Activated CD4-positive, alpha-beta T cell treated with anti-CD3 and anti-CD28 coated beads, Interleukin-2, amount 50 U/mL, for 1 hour (primary cell): ENCODE measurements around the gene LCLAT1.
"Not testable (repeated sequence)": the region's sequence is repeated elsewhere in the genome, so short reads cannot be mapped to it uniquely, and the experiment has no call there.

ENCODE experiments used
- DNase-seq: peaks from one replicate; pipeline ENCODE4 v3.0.0-alpha.2; 2020

The LCLAT1 gene

DNA sequence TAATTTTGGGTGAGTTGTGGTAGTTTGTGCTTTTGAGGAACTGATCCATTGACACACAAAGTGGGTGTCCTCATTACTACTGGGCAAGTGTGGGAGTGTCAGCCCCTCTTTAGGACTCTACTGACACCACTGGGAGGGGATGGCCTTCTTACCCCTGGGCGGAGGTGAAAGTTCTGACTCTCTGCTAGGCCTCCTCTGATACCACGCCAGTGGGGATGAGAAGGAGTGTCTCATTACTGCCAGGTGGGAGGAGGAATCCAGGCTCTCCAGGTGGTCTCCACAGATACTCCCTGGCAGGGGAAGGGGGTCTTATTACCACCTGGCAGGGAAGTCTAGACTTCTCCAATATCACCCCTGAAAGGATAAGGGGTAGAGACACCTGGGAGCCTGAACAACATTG is 9.1 kb downstream of the LCLAT1 start:
- DNase-seq: no peak

DNA sequence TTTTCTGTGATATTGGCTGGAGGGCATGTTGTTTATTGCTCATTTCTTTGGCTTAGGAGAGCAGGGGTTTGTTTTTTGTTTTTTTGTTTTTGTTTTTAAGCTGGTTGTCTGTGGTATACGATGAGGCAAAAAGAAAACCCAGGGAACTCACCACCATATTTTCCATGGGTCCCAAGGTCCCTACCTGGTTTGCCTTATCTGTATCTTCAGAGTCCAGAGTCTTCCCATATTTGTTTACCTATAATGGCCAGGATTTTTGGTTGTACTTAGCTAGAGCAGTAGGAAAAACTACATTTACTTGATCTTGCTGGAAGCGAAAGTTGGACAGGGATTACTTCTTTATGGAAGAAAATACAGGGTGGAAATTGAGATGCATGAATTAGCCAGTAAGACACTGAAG is 9.5 kb downstream of the LCLAT1 start:
- DNase-seq: no peak

DNA sequence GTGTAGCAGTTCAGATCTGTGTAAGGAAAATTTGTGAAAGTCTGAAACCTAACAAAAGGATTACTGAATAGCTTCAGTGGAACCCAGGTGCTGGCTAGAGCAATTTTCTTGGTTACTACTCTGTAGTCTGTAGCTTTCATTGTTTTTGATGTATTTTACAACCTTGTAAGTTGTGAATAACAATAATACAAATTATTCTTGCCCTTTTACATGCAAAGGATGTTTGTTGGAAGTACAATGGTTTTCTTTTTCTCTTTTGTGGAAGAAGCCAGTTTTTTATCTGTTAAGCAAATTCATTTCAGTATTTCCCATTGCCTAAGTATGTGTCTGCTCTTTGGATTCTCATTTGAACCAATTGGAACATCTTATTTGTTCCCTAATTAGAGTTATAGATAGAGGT is 10.2 kb downstream of the LCLAT1 start:
- no peak for DNase-seq

DNA sequence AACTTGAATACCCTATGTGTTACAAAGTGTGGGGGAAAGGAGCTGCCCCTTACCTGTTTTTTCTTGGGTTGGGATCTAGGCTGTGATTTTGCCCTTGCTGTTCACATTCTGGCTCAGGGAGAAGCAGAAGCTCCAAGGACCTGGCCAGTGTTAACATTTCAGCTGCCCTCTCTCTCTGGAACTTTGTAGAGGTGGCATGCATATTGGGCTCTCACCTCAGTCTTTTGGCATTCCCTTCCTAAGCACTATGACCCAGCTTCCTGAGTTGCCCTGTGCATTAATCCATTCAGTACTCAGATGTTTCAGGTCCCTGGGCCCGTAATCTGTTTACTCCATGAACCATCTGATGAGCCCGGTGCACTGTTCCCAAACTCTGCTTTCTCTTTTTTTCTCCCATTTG is 12.1 kb downstream of the LCLAT1 start:
- DNase-seq: no peak

DNA sequence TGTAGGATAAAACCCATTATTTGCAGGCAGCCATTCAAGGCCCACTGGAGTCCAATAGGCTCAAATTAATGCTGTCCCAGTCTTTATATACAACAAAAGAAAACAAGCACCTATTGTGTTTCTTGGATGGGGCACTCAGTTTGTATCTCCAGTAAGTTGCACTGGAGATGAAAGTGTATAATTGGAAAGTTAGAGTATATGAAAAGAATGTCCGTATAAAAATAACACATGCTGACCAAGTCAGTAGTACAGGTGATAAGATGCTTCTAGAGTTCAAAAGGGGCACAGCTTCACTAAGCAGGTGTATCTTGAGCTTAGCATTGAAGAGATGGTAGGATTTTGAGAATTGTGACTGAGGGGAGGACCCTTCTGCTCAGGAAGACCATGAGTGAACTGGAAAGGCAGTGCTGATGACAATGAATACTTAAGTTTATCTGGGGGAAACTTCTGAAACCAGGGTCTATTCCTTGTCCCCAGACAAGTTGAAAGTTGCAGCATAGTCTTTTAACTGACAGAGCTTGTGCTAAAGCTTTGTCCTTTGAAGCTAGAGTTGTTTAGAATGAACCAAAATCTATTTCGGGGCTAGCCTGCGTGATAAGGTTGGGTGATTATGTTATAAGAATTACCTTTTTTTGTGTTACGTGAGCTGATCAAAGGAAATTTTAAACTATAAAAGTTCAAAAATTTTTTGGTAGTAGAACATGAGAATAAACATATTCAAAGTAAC is 15.2 kb downstream of the LCLAT1 start:
- no peak for DNase-seq

DNA sequence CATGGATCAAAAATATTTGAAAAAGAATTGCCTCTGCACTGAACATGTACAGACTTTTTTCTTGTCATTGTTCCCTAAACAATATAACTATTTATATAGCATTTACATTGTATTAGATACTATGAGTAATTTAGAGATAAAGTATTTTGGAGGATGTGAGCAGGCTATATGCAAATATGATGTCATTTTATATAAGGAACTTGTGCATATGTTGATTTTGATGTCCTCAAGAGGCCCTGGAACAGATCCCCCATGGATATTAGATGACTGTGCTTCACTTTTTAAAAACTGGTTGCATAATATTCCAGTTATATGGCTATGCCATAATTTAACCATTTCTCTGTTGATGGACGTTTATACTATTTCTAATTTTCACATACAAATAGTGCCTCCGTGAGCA is 16.5 kb downstream of the LCLAT1 start:
- DNase-seq: no peak

DNA sequence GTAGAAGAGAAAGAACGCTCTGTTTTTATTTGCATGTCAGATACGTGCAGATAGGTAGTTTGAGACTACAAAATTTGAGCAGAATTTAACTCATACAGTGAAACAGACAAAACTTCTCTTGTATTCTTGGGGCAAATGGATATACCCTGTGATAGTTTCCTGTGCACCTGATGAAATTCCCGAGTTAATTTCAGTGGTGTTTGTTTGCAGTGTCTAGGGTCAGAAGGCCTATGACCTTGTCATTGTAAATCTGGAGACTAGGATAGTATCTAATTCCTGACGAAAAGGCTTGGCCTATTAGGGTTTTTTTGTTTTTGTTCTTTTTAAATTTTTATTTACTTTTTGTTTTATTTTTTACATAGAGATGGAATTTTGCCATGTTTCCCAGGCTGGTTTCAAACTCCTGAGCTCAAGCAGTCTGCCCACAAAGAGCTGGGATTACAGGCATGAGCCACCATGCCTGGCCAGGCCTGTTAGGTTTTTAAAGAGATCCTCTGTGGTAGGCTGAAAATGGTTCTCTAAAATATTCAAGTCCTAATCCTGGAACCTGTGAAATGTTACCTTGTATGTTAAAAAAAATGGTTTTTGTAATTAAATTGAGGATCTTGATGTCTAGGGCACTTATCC is 17.6 kb downstream of the LCLAT1 start:
- no peak for DNase-seq

DNA sequence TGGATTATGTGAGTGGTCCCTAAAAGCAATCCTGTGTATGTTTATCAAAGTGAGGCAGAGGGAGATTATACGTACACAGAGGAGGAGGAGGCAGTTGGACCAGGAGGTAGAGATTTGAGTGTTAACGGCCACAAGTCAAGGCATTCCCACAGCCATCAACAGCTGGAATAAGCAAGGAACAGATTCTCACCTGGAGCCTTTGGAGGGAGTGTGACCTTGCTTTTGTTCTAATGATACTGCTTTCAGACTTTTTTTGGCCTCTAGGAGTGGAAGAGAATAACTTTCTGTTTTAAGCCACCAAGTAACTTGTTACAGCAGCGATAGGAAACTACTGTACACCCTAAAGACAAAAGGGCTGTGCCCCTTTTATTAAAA is 18.1 kb downstream of the LCLAT1 start:
- DNase-seq: no peak

DNA sequence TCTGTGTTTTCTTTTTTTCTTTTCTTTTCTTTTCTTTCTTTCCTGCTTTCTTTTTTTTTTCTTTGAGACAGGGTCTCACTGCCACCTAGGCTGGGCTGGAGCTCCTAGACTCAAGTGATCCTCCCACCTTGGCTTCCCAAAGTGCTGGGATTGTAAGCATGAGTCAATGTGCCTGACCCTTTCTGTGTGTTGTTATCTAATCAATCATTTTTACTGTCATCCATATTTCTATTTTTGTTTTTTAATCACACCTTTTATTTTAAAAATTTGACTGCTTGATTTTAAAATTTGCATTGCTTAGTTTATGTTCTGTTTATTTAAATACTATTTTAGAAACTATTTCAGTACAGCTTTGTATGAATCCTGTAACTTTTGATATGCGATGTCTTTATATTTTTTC is 19.2 kb downstream of the LCLAT1 start:
- no peak for DNase-seq

DNA sequence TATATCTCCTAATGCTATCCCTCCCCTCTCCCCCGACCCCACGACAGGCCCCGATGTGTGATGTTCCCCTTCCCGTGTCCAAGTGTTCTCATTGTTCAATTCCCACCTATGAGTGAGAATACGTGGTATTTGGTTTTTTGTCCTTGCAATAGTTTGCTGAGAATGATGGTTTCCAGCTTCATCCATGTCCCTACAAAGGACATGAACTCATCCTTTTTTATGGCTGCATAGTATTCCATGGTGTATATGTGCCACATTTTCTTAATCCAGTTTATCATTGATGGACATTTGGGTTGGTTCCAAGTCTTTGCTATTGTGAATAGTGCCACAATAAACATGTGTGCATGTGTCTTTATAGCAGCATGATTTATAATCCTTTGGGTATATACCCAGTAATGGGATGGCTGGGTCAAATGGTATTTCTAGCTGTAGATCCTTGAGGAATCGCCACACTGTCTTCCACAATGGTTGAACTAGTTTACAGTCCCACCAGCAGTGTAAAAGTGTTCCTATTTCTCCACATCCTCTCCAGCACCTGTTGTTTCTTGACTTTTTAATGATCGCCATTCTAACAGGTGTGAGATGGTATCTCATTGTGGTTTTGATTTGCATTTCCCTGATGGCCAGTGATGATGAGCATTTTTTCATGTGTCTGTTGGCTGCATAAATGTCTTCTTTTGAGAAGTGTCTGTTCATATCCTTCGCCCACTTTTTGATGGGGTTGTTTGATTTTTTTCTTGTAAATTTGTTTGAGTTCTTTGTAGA is 20.2 kb downstream of the LCLAT1 start:
- DNase-seq: not testable (repeated sequence)

DNA sequence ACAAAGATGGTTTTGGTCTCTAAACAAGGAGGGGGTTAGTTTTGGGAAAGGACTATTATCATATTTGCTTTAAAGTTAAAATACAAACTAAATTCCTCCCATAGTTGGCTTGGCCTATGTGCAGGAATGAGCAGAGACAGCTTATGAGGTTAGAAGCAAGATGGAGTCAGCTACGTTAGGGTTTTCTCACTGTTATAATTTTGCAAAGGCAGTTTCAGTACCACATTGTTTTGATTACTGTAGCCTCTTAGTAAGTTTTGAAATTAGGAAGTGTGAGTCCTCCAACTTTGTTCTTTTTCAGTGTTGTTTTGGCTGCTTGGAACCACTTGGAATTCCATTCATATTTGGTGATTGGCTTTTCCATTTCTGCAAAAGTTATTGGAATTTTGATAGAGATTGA is 23.4 kb downstream of the LCLAT1 start:
- DNase-seq: no peak

DNA sequence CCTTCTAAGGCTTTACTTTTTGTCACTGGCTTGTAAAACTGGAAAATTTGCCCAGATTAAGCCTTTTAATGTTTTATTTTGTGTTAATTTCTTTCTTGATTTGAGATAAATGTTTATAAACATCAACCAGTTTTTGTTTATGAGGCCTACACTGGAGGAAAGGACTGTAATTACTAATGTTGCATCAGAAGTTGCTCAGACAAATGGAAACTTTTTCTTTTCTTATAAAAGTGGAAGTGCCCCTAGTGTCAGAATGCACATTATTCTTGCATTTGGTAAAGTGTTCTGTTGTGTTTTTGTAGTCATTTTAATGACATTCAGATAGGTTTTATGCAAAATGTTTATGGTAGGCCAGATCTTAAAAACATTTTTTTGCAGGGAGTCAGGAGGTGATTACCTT is 25.3 kb downstream of the LCLAT1 start:
- DNase-seq: no peak

DNA sequence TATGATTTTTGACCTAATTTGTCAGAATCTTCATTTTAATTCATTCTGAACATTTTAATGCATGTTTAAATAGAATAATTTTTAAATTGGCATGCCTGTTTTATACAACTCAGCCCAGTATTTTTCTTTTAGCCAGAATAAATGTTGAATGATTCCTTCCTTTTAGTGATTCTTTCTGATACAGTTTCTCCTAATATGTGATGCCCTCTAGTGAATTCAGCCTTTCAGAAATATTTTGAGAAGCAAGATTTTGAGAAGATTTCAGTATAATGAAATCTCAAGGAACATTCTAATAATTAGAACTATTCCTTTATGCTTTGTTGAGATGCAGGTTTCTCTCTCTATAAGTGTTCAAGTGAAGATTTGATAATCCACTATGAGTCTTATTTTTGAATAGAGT is 28.5 kb downstream of the LCLAT1 start:
- no peak for DNase-seq

DNA sequence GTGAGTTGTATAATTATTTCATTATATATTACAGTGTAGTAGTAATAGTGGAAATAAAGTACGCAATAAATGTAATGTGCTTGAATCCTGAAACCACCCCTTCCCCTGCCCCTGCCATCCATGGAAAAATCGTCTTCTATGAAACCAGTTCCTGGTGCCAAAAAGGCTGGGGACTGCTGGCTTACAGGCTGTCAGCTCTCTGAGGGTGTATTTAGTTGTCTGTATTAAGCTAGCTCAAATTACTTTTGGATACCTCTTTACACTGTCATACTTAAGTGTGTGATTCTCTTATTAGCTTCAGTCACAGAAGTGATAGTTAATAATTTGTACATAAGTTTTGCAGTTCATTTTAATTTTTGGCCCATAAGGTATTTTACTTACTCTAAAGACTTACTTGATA is 29.6 kb downstream of the LCLAT1 start:
- DNase-seq: no peak

DNA sequence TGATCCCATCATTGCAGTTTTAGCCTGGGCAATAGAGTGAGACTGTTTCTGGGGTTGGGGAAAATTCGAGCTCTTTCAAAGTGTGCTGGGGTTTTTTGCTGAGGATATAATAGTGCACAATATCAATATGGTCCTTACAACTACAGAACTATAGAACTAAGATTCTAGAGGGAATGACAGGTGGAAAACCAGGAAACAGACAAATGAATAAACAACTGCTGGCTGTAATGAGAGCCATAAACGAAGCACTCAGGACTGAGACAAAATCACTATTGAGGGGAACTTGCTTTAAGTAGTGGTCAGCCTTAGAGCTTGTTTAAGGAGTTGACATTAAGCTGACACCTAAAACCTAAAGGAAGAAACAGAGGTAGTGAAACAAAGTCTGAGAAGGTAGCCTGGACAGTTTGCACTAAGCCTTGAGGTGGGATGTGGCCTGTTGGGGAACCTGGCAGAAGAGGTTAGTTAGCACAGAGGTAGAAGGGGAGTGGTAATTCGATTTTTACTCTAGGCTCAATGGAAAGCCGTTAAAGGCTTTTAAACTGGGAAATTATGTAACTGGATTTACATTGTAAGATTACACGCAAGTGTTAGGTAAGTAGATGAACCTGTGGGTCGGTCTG is 33.8 kb downstream of the LCLAT1 start:
- DNase-seq: no peak

DNA sequence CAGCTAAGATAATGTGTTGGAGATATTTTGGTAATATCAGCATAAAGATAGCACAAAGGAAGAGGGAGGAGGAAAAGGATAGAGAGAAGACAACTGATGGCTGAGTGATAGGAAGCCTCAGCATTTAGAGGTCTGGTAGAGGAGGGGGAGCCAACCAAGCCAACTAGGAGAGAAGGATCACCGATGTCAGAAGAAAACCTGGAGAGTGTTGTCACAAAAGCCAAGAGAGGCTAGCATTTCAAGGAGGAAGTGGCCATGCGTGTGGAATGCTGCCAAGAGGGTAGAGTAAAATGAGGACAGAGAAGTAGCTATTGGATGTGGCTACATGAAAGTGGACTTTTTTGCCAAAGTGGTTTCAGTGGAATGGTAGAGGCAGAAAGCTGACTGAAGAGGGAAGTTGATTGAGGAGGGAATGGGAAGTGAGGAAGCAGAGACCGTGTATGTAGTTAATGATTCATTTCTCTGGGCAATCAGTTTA is 34.3 kb downstream of the LCLAT1 start:
- no peak for DNase-seq

DNA sequence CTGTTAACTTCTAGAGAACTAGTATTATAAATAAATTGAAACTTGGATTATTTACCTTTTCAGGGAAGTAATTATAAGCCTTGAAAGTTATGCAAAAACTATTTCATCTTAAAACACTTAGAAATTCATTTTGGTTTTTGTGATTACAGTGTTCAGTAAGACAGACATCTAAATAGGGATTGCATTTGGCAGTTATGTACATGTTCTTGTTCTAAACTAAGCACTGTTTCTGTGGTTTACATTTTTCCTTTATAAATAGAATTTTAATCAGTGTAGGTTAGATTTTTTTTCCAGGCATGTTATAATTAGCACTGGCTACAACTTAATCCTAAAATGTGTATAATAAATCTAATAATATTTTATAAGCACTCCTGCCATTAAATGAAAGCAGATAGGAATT is 35.0 kb downstream of the LCLAT1 start:
- no peak for DNase-seq

DNA sequence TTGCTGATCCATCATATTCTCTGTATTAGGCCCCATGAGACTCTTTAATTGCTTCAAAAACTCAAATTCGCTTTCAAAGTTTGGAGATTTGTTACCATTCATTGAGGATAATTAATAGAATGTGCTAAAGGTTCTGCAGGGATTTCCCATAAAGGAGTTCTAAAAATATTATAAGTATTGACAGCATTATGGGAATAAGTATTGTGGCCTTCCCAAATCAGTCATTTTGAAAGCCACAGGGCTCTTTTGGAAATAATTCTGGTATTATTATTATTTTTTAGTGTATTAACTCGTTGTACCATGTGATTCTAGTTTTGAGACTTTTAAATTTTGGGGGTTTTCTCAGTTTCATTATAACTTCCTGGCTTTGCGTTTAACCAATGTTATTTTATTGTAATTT is 37.1 kb downstream of the LCLAT1 start:
- no peak for DNase-seq

DNA sequence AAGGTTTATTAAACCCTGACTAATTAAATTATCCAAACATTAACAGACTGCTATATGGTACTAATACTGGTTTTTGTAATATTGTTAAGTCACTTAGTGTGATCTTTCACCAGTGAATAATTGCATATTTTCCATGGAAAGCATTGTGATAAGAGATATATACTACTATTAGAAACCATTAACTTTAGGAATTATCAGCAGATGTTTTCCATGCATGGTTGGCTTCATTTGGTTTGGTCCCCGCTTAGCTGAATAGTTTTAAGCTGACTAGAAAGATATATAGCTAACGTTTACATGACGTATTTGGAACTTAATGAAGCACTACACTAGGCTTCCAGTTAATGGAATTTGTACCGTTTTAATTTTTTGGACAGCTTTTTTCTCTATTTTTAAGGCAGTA is 37.9 kb downstream of the LCLAT1 start:
- no peak for DNase-seq

DNA sequence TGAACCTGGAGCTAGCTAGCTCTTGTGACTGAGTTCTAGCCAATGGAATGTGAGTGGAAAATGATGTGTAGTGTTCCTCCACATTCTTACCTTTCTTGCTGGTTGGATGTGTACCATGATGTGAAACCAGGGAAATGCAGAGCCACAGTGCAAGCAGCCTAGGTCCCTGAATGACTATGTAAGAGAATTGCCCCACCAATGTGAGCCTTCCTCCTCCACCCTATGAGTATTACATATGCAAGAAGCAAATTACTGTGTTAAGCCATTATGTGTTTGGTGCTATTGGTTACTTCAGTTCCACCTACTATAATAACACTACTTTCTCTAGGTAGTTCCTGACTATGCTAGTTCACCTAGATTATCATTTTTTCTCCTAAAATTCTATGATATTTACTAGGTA is 39.6 kb downstream of the LCLAT1 start:
- DNase-seq: no peak

DNA sequence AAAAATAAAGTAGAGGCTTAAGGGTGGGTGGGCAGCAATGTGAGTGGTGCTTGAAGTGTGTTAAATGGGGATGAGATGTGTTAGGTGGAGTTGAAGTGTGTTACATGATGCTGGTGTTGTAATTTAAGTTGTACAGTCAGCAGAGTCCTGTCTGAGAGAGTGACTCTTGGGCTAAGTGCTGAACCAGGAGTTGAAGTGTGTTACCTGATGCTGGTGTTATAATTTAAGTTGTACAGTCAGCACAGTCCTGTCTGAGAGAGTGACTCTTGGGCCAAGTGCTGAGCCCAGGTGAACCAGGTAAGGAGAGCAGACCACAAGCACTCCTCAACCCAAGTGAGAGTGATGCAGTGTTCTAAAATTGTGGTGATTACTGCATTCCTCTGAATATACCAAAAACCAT is 40.6 kb downstream of the LCLAT1 start:
- DNase-seq: no peak

DNA sequence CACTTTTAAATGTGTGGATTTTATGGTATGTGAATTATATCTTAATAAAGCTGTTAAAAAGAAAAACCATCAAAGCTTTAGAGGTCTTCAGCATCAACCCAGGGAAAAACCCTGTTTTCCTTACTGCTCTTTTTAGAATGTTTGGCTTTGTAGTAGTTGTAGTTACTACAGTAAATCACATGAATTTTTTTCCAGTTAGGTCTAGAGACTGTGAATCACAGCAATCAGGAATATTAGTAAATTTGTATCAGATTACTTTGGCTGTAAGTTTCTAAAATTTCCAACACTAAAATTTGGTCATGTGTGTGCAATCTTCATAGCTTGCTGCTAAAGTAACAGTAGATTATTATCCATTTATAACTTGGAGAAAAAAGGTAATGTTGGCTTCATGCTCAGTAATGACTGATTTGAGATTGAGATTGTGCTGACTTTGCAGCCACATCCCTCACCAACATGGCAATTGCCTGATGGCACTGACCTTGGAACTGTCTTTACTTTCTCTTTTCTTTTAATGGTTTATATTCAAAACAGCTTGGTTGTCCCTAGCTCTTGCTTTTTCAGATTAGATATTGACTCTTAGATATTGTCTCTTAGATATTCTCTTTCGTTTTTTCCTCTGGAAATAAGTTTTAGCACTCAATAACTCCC is 41.1 kb downstream of the LCLAT1 start:
- no peak for DNase-seq

DNA sequence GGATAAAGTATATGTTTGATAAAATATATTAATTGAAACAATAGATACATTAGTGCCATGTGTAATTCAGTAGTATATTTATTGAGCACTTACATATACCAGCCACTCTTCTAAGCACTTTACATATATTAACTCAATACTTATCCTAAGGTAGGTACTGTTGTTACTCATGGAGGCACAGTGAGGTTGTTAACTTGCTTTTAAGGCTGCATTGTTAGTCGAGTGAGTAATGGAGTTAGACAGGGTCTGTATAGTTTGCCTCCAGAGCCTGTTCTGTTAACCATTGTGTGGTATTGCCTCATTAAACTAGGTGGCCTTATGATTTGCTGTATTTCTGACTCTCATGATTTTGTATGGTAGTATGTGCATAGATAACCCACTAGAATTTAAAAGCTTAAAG is 44.2 kb downstream of the LCLAT1 start:
- DNase-seq: no peak
